Endodermal cell (in vitro differentiated cells): Measurements from ENCODE around the gene WWC2. TPM values are rescaled to one million over a fixed set of nuclear protein-coding genes. Genes with fewer than 3 reads are reported as not detected.

Experiments
- DNase-seq: peaks from one replicate; pipeline ENCODE4 v3.0.0-alpha.2; 2017
- H3K27ac ChIP-seq: 2 replicates; pipeline ENCODE4 v1.5.1; 2013; ENCODE audit warnings: mild to moderate bottlenecking, low read depth, low read length, moderate library complexity
- H3K27me3 ChIP-seq: 2 replicates; pipeline ENCODE4 v1.6.1; 2013; ENCODE audit warnings: mild to moderate bottlenecking, low read length, moderate library complexity; ENCODE audit not compliant: insufficient read depth, control insufficient read depth, poor library complexity, severe bottlenecking
- H3K36me3 ChIP-seq: 2 replicates; pipeline ENCODE4 v1.7.0; 2013; ENCODE audit warnings: mild to moderate bottlenecking, low read length, moderate library complexity; ENCODE audit not compliant: control insufficient read depth, insufficient read depth
- H3K4me1 ChIP-seq: one replicate; pipeline ENCODE4 v1.7.0; 2013; ENCODE audit warnings: low read length; ENCODE audit not compliant: control insufficient read depth, insufficient read depth
- H3K4me3 ChIP-seq: 2 replicates; pipeline ENCODE4 v1.5.1; 2013; ENCODE audit warnings: mild to moderate bottlenecking, low read length, moderate library complexity
- H3K9ac ChIP-seq: 2 replicates; pipeline ENCODE4 v1.6.1; 2013; ENCODE audit warnings: mild to moderate bottlenecking, low read length, moderate library complexity; ENCODE audit not compliant: poor library complexity, severe bottlenecking; ENCODE audit errors: extremely low read depth
- H3K9me3 ChIP-seq: 2 replicates; pipeline ENCODE4 v1.6.1; 2013; ENCODE audit warnings: mild to moderate bottlenecking, low read length, moderate library complexity; ENCODE audit not compliant: control insufficient read depth
- H3K27ac Mint-ChIP-seq: 2 replicates; pipeline ENCODE4 v1.8.0; 2020; ENCODE audit warnings: mixed read lengths
- H3K27me3 Mint-ChIP-seq: 2 replicates; pipeline ENCODE4 v1.8.0; 2021; ENCODE audit warnings: mild to moderate bottlenecking, mixed read lengths; ENCODE audit not compliant: insufficient read depth
- H3K36me3 Mint-ChIP-seq: 2 replicates; pipeline ENCODE4 v1.8.0; 2020; ENCODE audit warnings: low read depth, mixed read lengths
- H3K4me1 Mint-ChIP-seq: 2 replicates; pipeline ENCODE4 v1.8.0; 2020; ENCODE audit warnings: mixed read lengths
- H3K4me3 Mint-ChIP-seq: 2 replicates; pipeline ENCODE4 v1.8.0; 2020; ENCODE audit warnings: mild to moderate bottlenecking, moderate library complexity, mixed read lengths
- H3K9me3 Mint-ChIP-seq: 2 replicates; pipeline ENCODE4 v1.8.0; 2020; ENCODE audit warnings: mild to moderate bottlenecking, mixed read lengths
- WGBS, 2 experiments: methylation state at CpG; one replicate each; pipeline versions ENCODE4 v1.1.5 to v1.1.7; 2013; ENCODE audit warnings: missing lambda C conversion rate in 2 of 2, mixed read lengths in 1 of 2; ENCODE audit not compliant: insufficient coverage in 1 of 2, insufficient read length in 1 of 2; 5-methylcytosine and 5-hydroxymethylcytosine counted together
- total RNA-seq, 2 donors: library from RNA; stranded (reverse); fragmentation: NEBNext Ultra II Directional in 1 of 2; extraction: Animal tissue kit (Norgen Biotek cat#: 25700) in 1 of 2; gene quantifications; 2 replicates in 1 of 2; 3 replicates in 1 of 2; pipeline ENCODE4 v1.2.1, GENCODE V29; 2021
- TF ChIP-seq, protein P1 (sequence below): fragments of 200-600 bp; sonication (generic); conservative IDR thresholded peaks from 2 replicates; pipeline ENCODE4 v1.5.0; 2021; ENCODE audit warnings: antibody characterized with exemption, mild to moderate bottlenecking

Gene WWC2
- total RNA-seq, 2 donors from 2014 or later = 98.2 to 108 TPM

DNA sequence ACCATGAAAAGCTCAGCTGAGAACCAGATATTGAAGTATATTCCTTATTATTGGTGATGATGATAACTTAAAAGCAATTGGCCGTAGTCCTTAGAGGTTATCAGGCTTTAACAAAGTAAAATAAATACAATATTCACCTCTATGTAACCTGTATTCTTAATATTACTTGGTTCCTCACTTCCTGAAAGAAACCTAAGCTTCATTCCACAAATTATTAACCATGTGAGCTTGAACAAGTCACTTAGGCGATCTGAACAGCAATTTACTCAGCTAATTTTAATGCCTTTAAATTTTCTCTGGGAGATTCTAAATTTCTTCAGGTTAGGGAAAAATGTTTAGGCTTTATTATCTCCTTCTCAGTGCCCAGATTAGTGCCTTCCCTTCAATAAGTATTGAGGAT, 151.8 kb downstream of the WWC2 start:
- Histone ChIP-seq H3K27ac (no peak overlapping the region), H3K4me3 (no peak overlapping the region), H3K27me3 (no peaks in the 10 kb centered on the region), H3K4me1 (peaks cover 8% of the 10 kb centered on the region), H3K9ac (no peak overlapping the region), H3K36me3 (peaks cover 90% of the 10 kb centered on the region), H3K9me3 (no peaks in the 10 kb centered on the region)
- Mint-ChIP-seq H3K9me3 (no peaks in the 10 kb centered on the region), H3K36me3 (peaks cover 48% of the 10 kb centered on the region), H3K4me3 (no peak overlapping the region), H3K27ac (peak overlapping the region; percentile 8), H3K27me3 (no peaks in the 10 kb centered on the region), H3K4me1 (peaks cover 3% of the 10 kb centered on the region)
- no peak for DNase-seq
- 100% methylated on average over 2 of the region's 2 CpGs; no CpG with 5 or more reads in 1 of the 2 experiments for WGBS, 2 experiments
- TF ChIP-seq, protein P1, sequence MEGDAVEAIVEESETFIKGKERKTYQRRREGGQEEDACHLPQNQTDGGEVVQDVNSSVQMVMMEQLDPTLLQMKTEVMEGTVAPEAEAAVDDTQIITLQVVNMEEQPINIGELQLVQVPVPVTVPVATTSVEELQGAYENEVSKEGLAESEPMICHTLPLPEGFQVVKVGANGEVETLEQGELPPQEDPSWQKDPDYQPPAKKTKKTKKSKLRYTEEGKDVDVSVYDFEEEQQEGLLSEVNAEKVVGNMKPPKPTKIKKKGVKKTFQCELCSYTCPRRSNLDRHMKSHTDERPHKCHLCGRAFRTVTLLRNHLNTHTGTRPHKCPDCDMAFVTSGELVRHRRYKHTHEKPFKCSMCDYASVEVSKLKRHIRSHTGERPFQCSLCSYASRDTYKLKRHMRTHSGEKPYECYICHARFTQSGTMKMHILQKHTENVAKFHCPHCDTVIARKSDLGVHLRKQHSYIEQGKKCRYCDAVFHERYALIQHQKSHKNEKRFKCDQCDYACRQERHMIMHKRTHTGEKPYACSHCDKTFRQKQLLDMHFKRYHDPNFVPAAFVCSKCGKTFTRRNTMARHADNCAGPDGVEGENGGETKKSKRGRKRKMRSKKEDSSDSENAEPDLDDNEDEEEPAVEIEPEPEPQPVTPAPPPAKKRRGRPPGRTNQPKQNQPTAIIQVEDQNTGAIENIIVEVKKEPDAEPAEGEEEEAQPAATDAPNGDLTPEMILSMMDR = no peak

DNA sequence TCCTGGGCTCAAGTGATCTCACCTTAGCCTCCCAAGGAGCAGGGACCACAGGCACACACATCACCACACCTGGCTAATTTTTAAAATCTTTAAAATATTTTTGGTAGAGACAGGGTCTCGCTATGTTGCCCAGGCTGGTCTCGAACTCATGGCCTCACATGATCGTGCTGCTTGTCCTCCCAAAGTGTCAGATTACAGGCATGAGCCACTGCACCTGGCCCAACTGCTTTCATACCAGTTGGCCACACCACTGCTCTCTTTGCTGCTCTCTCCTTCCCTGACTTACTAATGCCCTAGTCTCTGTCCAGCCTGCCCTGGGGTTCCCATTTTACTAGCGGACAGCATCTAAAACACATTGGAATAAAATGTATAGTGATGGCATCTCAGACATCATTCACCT, 153.9 kb downstream of the WWC2 start:
- no peaks in the 10 kb centered on the region for H3K27me3 ChIP-seq
- no peak overlapping the region for H3K9ac ChIP-seq
- peaks cover 11% of the 10 kb centered on the region for H3K4me1 Mint-ChIP-seq
- H3K27me3 Mint-ChIP-seq = no peaks in the 10 kb centered on the region
- H3K4me1 ChIP-seq = peaks cover 11% of the 10 kb centered on the region
- DNase-seq = no peak
- 81 to 95% methylated on average over 3 to 4 of the region's 4 CpGs for WGBS, 2 experiments
- no peak overlapping the region for H3K4me3 Mint-ChIP-seq
- H3K27ac Mint-ChIP-seq = peak overlapping the region; percentile 69
- no peak overlapping the region for H3K27ac ChIP-seq
- TF ChIP-seq, protein P1 = no peak
- peaks cover 89% of the 10 kb centered on the region for H3K36me3 ChIP-seq
- no peaks in the 10 kb centered on the region for H3K9me3 Mint-ChIP-seq
- no peak overlapping the region for H3K4me3 ChIP-seq
- no peaks in the 10 kb centered on the region for H3K9me3 ChIP-seq
- peaks cover 41% of the 10 kb centered on the region for H3K36me3 Mint-ChIP-seq

DNA sequence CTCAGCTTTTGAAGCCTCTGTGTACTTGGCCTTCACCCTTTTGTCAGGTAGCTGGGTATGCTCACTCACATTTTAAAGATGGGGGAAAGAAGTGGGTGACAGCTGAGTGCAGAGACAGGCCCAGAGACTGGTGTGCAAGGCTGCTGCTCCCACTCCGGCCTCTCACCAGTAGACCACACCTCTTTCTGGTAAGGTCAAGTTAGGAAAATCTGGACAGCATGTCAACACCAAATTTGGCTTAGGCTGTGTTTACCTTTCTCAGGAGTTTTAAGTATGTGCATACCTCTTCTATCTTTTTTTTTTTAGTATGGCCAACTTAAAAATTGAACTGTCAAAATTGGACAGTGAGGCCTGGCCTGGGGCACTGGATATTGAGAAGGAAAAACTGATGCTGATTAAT, 154.4 kb downstream of the WWC2 start:
- H3K36me3 Mint-ChIP-seq = peaks cover 38% of the 10 kb centered on the region
- H3K27ac Mint-ChIP-seq = peak overlapping the region; percentile 38

More for the DNA sequence above, 154.4 kb downstream of the WWC2 start:
- Mint-ChIP-seq H3K9me3 (no peaks in the 10 kb centered on the region), H3K4me1 (peaks cover 11% of the 10 kb centered on the region), H3K27me3 (no peaks in the 10 kb centered on the region), H3K4me3 (no peak overlapping the region)
- no peak for DNase-seq
- 75 to 100% methylated on average over 1 of the region's 1 CpG for WGBS, 2 experiments
- peaks cover 11% of the 10 kb centered on the region for H3K4me1 ChIP-seq
- H3K27me3 ChIP-seq = no peaks in the 10 kb centered on the region
- H3K4me3 ChIP-seq = no peak overlapping the region
- H3K27ac ChIP-seq = no peak overlapping the region
- TF ChIP-seq, protein P1 = no peak
- no peak overlapping the region for H3K9ac ChIP-seq
- H3K9me3 ChIP-seq = no peaks in the 10 kb centered on the region
- peaks cover 89% of the 10 kb centered on the region for H3K36me3 ChIP-seq
